Neural cell (in vitro differentiated cells): ENCODE measurements around the gene CDRT15. TPM values are rescaled to one million over a fixed set of nuclear protein-coding genes. Genes with fewer than 3 reads are reported as not detected.

Source experiments
- H2AFZ ChIP-seq: fragments of 200-600, 300-800 bp; sonication (generic), shearing (Covaris generic); 2 replicates; pipeline ENCODE4 v1.6.0; 2014; ENCODE audit warnings: low read depth, mild to moderate bottlenecking, antibody characterized with exemption, low read length, moderate library complexity
- H3F3A ChIP-seq: fragments of 200-600 bp; shearing (Covaris generic); 2 replicates; pipeline ENCODE4 v1.6.1; 2016; ENCODE audit warnings: mild to moderate bottlenecking, moderate library complexity, mixed read lengths, antibody characterized with exemption, low read length; ENCODE audit not compliant: insufficient read depth, poor library complexity, severe bottlenecking
- H3K27ac ChIP-seq: fragments of 200-600, 300-800 bp; sonication (generic), shearing (Covaris generic); 2 replicates; pipeline ENCODE4 v1.5.1; 2014; ENCODE audit warnings: mild to moderate bottlenecking, low read length, moderate library complexity
- H3K27me3 ChIP-seq: fragments of 300-800, 200-600 bp; sonication (generic), shearing (Covaris generic); 2 replicates; pipeline ENCODE4 v1.6.0; 2014; ENCODE audit warnings: mild to moderate bottlenecking, low read depth, low read length, moderate library complexity; ENCODE audit not compliant: insufficient read depth
- H3K36me3 ChIP-seq: fragments of 300-800, 200-600 bp; sonication (generic), shearing (Covaris generic); 2 replicates; pipeline ENCODE4 v1.5.1; 2014; ENCODE audit warnings: mild to moderate bottlenecking, antibody characterized with exemption, low read length, moderate library complexity; ENCODE audit not compliant: insufficient read depth
- H3K4me2 ChIP-seq: fragments of 300-800, 200-600 bp; sonication (generic), shearing (Covaris generic); 2 replicates; pipeline ENCODE4 v1.6.0; 2014; ENCODE audit warnings: mild to moderate bottlenecking, low read length
- H3K4me3 ChIP-seq: fragments of 300-800, 200-600 bp; sonication (generic), shearing (Covaris generic); 2 replicates; pipeline ENCODE4 v1.5.1; 2014; ENCODE audit warnings: mild to moderate bottlenecking, low read length, moderate library complexity
- H3K79me2 ChIP-seq: fragments of 200-600 bp; shearing (Covaris generic); replicated peaks from 2 replicates; pipeline ENCODE4 v1.6.0; 2014; ENCODE audit warnings: mild to moderate bottlenecking, low read length, moderate library complexity; ENCODE audit not compliant: insufficient read depth
- H3K9ac ChIP-seq: fragments of 300-800, 200-600 bp; sonication (generic), shearing (Covaris generic); 2 replicates; pipeline ENCODE4 v1.6.1; 2016; ENCODE audit warnings: mild to moderate bottlenecking, low read length, mixed read lengths
- H3K9me2 ChIP-seq: fragments of 200-600 bp; shearing (Covaris generic); 2 replicates; pipeline ENCODE4 v1.6.1; 2016; ENCODE audit warnings: mild to moderate bottlenecking, low read length, mixed read lengths; ENCODE audit not compliant: insufficient read depth
- H3K9me3 ChIP-seq: fragments of 200-600, 300-800 bp; sonication (generic), shearing (Covaris generic); 2 replicates; pipeline ENCODE4 v1.6.1; 2016; ENCODE audit warnings: mild to moderate bottlenecking, mixed run types, low read length, moderate library complexity, mixed read lengths
- H4K20me1 ChIP-seq: fragments of 200-600 bp; shearing (Covaris generic); 2 replicates; pipeline ENCODE4 v1.6.1; 2016; ENCODE audit warnings: mild to moderate bottlenecking, mixed run types; ENCODE audit not compliant: insufficient read depth
- CTCF ChIP-seq: fragments of 450-650 bp; IDR thresholded peaks from 2 replicates; pipeline ENCODE4 v1.5.1; 2014; ENCODE audit warnings: antibody characterized with exemption, mild to moderate bottlenecking, moderate library complexity; ENCODE audit not compliant: poor library complexity, severe bottlenecking
- EP300 ChIP-seq: fragments of 450-650 bp; conservative IDR thresholded peaks from 2 replicates; pipeline ENCODE4 v1.6.1; 2014; ENCODE audit warnings: antibody characterized with exemption, mild to moderate bottlenecking, moderate library complexity; ENCODE audit not compliant: poor library complexity, severe bottlenecking
- EZH2 ChIP-seq: fragments of 200-600, 300-800 bp; shearing (Covaris generic), sonication (generic); IDR thresholded peaks from 2 replicates; pipeline ENCODE4 v1.6.1; 2014; ENCODE audit warnings: antibody characterized with exemption, low read length, borderline replicate concordance, mild to moderate bottlenecking; ENCODE audit not compliant: insufficient read depth, poor library complexity, severe bottlenecking
- MXI1 ChIP-seq: fragments of 450-650 bp; conservative IDR thresholded peaks from 2 replicates; pipeline ENCODE4 v1.6.1; 2014; ENCODE audit warnings: antibody characterized with exemption, mild to moderate bottlenecking; ENCODE audit not compliant: poor library complexity, severe bottlenecking
- POLR2AphosphoS5 ChIP-seq: IDR thresholded peaks from 2 replicates; pipeline ENCODE4 v1.6.1; 2012
- RAD21 ChIP-seq: fragments of 450-650 bp; conservative IDR thresholded peaks from 2 replicates; pipeline ENCODE4 v1.6.1; 2014; ENCODE audit warnings: antibody characterized with exemption, mild to moderate bottlenecking, moderate library complexity
- REST ChIP-seq: IDR thresholded peaks from 2 replicates; pipeline ENCODE4 v1.6.1; 2012; ENCODE audit warnings: borderline replicate concordance
- SMC3 ChIP-seq: fragments of 450-650 bp; conservative IDR thresholded peaks from 2 replicates; pipeline ENCODE4 v1.6.1; 2014; ENCODE audit warnings: antibody characterized with exemption, mild to moderate bottlenecking, moderate library complexity; ENCODE audit not compliant: poor library complexity
- TAF1 ChIP-seq: IDR thresholded peaks from 2 replicates; pipeline ENCODE4 v1.6.1; 2012; ENCODE audit warnings: low read depth
- polyA plus RNA-seq: library from polyadenylated mRNA; depleted of rRNA; stranded (reverse); fragments of >200 nt; gene quantifications from 2 replicates; pipeline ENCODE4 v1.2.3, GENCODE V29; 2014

Gene CDRT15
- polyA plus RNA-seq, 1 donor from 2014 or later = not detected

GRCh38 chr17:14206891-14207290 is 29.8 kb downstream of the CDRT15 start:
- no peaks in the 10 kb centered on the region for H3K9me3 ChIP-seq
- H3K9me2 ChIP-seq = no peaks in the 10 kb centered on the region
- H4K20me1 ChIP-seq = no peaks in the 10 kb centered on the region
- H3K4me2 ChIP-seq = no peak overlapping the region
- no peak overlapping the region for H2AFZ ChIP-seq
- TF ChIP-seq EZH2 (no peak), EP300 (no peak), POLR2AphosphoS5 (no peak), REST (no peak)
- H3K36me3 ChIP-seq = no peaks in the 10 kb centered on the region
- no peaks in the 10 kb centered on the region for H3K27me3 ChIP-seq
- H3K27ac ChIP-seq = no peak overlapping the region
- H3K79me2 ChIP-seq = no peaks in the 10 kb centered on the region
- no peak overlapping the region for H3K4me3 ChIP-seq
- no peak overlapping the region for H3K9ac ChIP-seq
- no peaks in the 10 kb centered on the region for H3F3A ChIP-seq

- H3K4me2 ChIP-seq = no peak overlapping the region
- no peak for TF ChIP-seq RAD21
- TF ChIP-seq POLR2AphosphoS5 = no peak
- TF ChIP-seq EP300 = no peak
- no peak for TF ChIP-seq EZH2
- TF ChIP-seq TAF1 = no peak
- TF ChIP-seq REST = no peak
- no peak for TF ChIP-seq MXI1
- no peak for TF ChIP-seq CTCF
- TF ChIP-seq SMC3 = no peak
- no peak overlapping the region for H2AFZ ChIP-seq
- H3K27ac ChIP-seq = no peak overlapping the region
- no peaks in the 10 kb centered on the region for H3K36me3 ChIP-seq
- no peaks in the 10 kb centered on the region for H3F3A ChIP-seq
- no peaks in the 10 kb centered on the region for H4K20me1 ChIP-seq
- H3K4me3 ChIP-seq = no peak overlapping the region
- no peaks in the 10 kb centered on the region for H3K9me3 ChIP-seq
- no peaks in the 10 kb centered on the region for H3K27me3 ChIP-seq
- H3K79me2 ChIP-seq = no peaks in the 10 kb centered on the region
- H3K9me2 ChIP-seq = no peaks in the 10 kb centered on the region
- H3K9ac ChIP-seq = no peak overlapping the region
These were observed 30.6 kb downstream of the CDRT15 start for GRCh38 chr17:14205992-14206461.
